Measurements from ENCODE around the gene ATP1A3.

DNA sequence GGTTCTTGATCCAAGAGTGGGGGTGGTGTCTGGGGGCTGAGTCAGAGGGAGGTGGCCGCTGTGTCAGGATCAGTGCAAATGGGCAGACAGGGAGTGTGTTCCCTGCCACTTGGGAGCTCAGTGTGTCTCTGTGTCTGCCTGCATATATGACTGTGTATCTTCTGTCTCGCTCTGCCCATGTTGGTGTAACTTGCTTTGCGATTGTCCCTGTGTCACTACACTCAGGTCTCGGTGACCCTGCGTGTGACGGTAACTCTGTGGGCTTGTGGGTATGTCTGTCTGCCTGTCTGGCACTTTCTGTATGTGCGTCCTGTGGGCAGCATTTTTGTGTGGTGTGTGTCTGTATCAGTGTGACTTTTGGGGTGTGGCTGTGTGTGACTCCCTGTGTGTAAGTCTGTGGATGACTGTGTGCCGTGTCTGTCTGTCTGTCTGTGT, 57.6 kb downstream of the ATP1A3 start:
- TF ChIP-seq POLR2AphosphoS5 (IDR thresholded peaks at IDR 0.05) (no peak), POLR2A (IDR thresholded peaks at IDR 0.05) (no peak)
- TF ChIP-seq, protein P1, sequence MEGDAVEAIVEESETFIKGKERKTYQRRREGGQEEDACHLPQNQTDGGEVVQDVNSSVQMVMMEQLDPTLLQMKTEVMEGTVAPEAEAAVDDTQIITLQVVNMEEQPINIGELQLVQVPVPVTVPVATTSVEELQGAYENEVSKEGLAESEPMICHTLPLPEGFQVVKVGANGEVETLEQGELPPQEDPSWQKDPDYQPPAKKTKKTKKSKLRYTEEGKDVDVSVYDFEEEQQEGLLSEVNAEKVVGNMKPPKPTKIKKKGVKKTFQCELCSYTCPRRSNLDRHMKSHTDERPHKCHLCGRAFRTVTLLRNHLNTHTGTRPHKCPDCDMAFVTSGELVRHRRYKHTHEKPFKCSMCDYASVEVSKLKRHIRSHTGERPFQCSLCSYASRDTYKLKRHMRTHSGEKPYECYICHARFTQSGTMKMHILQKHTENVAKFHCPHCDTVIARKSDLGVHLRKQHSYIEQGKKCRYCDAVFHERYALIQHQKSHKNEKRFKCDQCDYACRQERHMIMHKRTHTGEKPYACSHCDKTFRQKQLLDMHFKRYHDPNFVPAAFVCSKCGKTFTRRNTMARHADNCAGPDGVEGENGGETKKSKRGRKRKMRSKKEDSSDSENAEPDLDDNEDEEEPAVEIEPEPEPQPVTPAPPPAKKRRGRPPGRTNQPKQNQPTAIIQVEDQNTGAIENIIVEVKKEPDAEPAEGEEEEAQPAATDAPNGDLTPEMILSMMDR (IDR thresholded peaks at IDR 0.05), result no peak
